Mucosa of descending colon (tissue), 3 donors: ENCODE measurements around the gene GALNT3. TPM values are rescaled to one million over a fixed set of nuclear protein-coding genes. Genes with fewer than 3 reads are reported as not detected.

ENCODE experiments used
- ATAC-seq: fragments of 200-7000 bp; cut with Tn5 transposase; one replicate; pipeline ENCODE4 v1.9.1; 2020; ENCODE audit warnings: mild to moderate bottlenecking, moderate library complexity
- DNase-seq, 3 donors: peaks; one replicate each; pipeline ENCODE4 v3.0.0-alpha.2; 2020
- H3K36me3 ChIP-seq: fragments of 200-600 bp; one replicate; pipeline ENCODE4 v1.8.0; 2021; ENCODE audit warnings: low read depth, mild to moderate bottlenecking
- H3K4me1 ChIP-seq: fragments of 200-600 bp; one replicate; pipeline ENCODE4 v1.8.0; 2021; ENCODE audit warnings: low read depth, mild to moderate bottlenecking
- H3K4me3 ChIP-seq: fragments of 200-600 bp; one replicate; pipeline ENCODE4 v1.8.0; 2021; ENCODE audit warnings: mild to moderate bottlenecking
- H3K9me3 ChIP-seq: fragments of 200-600 bp; one replicate; pipeline ENCODE4 v1.8.0; 2021; ENCODE audit warnings: mild to moderate bottlenecking
- intact Hi-C, 2 donors: fragments of 100-400 bp; cut with DNase I in 1 of 2; cut with micrococcal nuclease in 1 of 2; formaldehyde crosslinking; loops; one replicate each; pipeline versions ENCODE4 v1.11.0 to v1.11.1; 2022; cut with DNase I, micrococcal nuclease
- total RNA-seq, 3 donors: library from RNA; stranded (reverse); fragmentation: NEBNext Ultra II Directional in 2 of 3; extraction: Animal tissue kit (Norgen Biotek cat#: 25700) in 2 of 3; gene quantifications; one replicate each; pipeline versions ENCODE4 v1.2.1 to v1.2.4, GENCODE V29; 2021 to 2023
- TF ChIP-seq, protein P1 (sequence below): fragments of 200-600 bp; IDR thresholded peaks from one replicate; pipeline ENCODE4 v1.8.0; 2022; ENCODE audit warnings: antibody characterized with exemption, mild to moderate bottlenecking
- donor health status: DM: no; HTN: no; CAD: no; lungs with moderate emphysema.
- donor health status: DM: no; HTN: no; CAD: no.
- donor health status: DM: no; HTN: yes; CAD: no.

GALNT3 gene
- total RNA-seq, 3 donors from 2014 or later = 33.4 to 82.8 (median 81.0) TPM

GRCh38 chr2:165810418-165810817, 16.4 kb upstream of the GALNT3 start:
- H3K4me1 ChIP-seq = no peaks in the 10 kb centered on the region
- intact Hi-C loops = no loop called here
- DNase-seq (no peak), ATAC-seq (no peak)
- H3K9me3 ChIP-seq = no peaks in the 10 kb centered on the region
- TF ChIP-seq, protein P1, sequence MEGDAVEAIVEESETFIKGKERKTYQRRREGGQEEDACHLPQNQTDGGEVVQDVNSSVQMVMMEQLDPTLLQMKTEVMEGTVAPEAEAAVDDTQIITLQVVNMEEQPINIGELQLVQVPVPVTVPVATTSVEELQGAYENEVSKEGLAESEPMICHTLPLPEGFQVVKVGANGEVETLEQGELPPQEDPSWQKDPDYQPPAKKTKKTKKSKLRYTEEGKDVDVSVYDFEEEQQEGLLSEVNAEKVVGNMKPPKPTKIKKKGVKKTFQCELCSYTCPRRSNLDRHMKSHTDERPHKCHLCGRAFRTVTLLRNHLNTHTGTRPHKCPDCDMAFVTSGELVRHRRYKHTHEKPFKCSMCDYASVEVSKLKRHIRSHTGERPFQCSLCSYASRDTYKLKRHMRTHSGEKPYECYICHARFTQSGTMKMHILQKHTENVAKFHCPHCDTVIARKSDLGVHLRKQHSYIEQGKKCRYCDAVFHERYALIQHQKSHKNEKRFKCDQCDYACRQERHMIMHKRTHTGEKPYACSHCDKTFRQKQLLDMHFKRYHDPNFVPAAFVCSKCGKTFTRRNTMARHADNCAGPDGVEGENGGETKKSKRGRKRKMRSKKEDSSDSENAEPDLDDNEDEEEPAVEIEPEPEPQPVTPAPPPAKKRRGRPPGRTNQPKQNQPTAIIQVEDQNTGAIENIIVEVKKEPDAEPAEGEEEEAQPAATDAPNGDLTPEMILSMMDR = no peak
- H3K4me3 ChIP-seq = no peak overlapping the region
- H3K36me3 ChIP-seq = no peaks in the 10 kb centered on the region

DNA sequence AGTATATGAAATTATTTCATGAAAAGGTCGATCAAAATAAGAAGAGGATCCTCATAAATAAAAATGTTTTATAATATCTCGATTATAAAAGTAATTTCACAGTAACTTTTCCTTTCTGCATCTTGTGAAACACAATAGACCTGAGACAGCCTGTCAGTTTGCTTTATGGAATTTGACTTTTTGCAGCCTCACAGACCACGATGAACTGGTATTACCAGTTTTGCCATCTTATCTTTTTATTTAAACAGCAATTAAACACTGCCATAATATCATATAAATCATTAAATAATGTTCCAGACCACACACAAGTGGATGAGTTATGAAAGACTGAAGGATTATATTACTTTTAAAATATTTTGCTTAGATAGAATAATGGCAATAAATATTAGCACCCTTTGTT, 10.7 kb upstream of the GALNT3 start:
- TF ChIP-seq, protein P1 = no peak
- H3K4me1 ChIP-seq = peaks cover 13% of the 10 kb centered on the region
- H3K9me3 ChIP-seq = no peaks in the 10 kb centered on the region
- no peak overlapping the region for H3K4me3 ChIP-seq
- DNase-seq (peak in 1 of 3 donors; percentile 34), ATAC-seq (peak; percentile 71)
- no peaks in the 10 kb centered on the region for H3K36me3 ChIP-seq
- intact Hi-C loops = no loop called here

- ATAC-seq = peak; percentile 97
- TF ChIP-seq, protein P1 = no peak
- no peaks in the 10 kb centered on the region for H3K9me3 ChIP-seq
- no peak overlapping the region for H3K4me3 ChIP-seq
- H3K4me1 ChIP-seq = peaks cover 13% of the 10 kb centered on the region
- DNase-seq = peak in 2 of 3 donors; percentile 34 to 86
- intact Hi-C loops = no loop called here
- no peaks in the 10 kb centered on the region for H3K36me3 ChIP-seq
Observed at GRCh38 chr2:165803123-165803760, 9.2 kb upstream of the GALNT3 start.

DNA sequence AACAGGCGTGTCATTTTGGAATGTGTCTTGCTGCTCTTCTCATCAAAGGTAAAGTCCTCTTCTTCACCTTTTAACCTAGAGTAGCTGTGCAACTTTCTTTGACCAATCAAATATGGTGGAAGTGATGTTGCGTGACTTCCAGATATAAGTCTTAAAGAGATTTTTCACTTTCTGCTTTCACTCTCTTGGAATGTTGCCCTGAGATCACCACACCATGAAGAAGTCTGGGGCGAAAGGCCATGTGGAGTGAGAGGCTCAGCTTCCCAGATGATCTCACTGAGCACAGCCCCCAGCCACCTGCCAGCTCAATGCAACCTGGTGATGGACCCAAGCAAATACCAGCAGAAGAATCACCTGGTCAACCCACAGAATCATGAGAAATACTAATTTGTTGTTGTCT, 7.1 kb upstream of the GALNT3 start:
- no peak for DNase-seq
- TF ChIP-seq, protein P1 = no peak
- no peak for ATAC-seq
- Histone ChIP-seq H3K9me3 (no peaks in the 10 kb centered on the region), H3K4me1 (peaks cover 13% of the 10 kb centered on the region), H3K36me3 (no peaks in the 10 kb centered on the region), H3K4me3 (no peak overlapping the region)
- intact Hi-C loops = no loop called here

GRCh38 chr2:165796819-165797530, 2.9 kb upstream of the GALNT3 start:
- no peaks in the 10 kb centered on the region for H3K9me3 ChIP-seq
- no peak for DNase-seq
- ATAC-seq = no peak
- intact Hi-C loops = no loop called here
- TF ChIP-seq, protein P1 = no peak
- H3K4me1 ChIP-seq = peaks cover 3% of the 10 kb centered on the region
- no peaks in the 10 kb centered on the region for H3K36me3 ChIP-seq
- H3K4me3 ChIP-seq = no peak overlapping the region
